Measurements from ENCODE around the gene RALY.
"Not testable (repeated sequence)": the region's sequence is repeated elsewhere in the genome, so short reads cannot be mapped to it uniquely, and the experiment has no call there.

RALY gene

GRCh38 chr20:34111702-34112599, 118.2 kb downstream of the RALY start, which contains the start of gene EIF2S2:
Gene EIF2S2 (minus strand): TSS chr20:34112243. CDS start chr20:34112110, 133 bp downstream.
- DNase-seq = peak; percentile 97 to 98

- no peak for DNase-seq
Observed at GRCh38 chr20:34112600-34113101, 118.9 kb downstream of the RALY start.

- DNase-seq = no peak
Observed at GRCh38 chr20:34114809-34115208, 121.1 kb downstream of the RALY start.

- DNase-seq = no peak
Observed at GRCh38 chr20:34115232-34115631, 121.5 kb downstream of the RALY start.

GRCh38 chr20:34120213-34120612, 126.5 kb downstream of the RALY start:
- DNase-seq = no peak

GRCh38 chr20:34122274-34122980, 128.7 kb downstream of the RALY start:
- DNase-seq = no peak

GRCh38 chr20:34123309-34123708, 129.6 kb downstream of the RALY start:
- DNase-seq = no peak

- DNase-seq = no peak
Observed at GRCh38 chr20:34124469-34125249, 130.9 kb downstream of the RALY start.

- no peak for DNase-seq
Observed at GRCh38 chr20:34127792-34128191, 134.1 kb downstream of the RALY start.

- DNase-seq = peak; percentile 56 to 81
Observed at GRCh38 chr20:34129518-34130162, 135.9 kb downstream of the RALY start.

- DNase-seq = no peak
Observed at GRCh38 chr20:34131491-34131890, 137.8 kb downstream of the RALY start.

GRCh38 chr20:34132491-34132890, 138.8 kb downstream of the RALY start:
- DNase-seq = not testable (repeated sequence)

GRCh38 chr20:34132943-34133342, 139.2 kb downstream of the RALY start:
- not testable (repeated sequence) for DNase-seq

GRCh38 chr20:34133365-34133860, 139.7 kb downstream of the RALY start:
- DNase-seq = not testable (repeated sequence)
